K562 (cell line): ENCODE results near the gene FHL5. TPM values are rescaled to one million over a fixed set of nuclear protein-coding genes. Genes with fewer than 3 reads are reported as not detected.

Experiments
- ATAC-seq: fragments of 200-7000 bp; cut with Tn5 transposase; 3 replicates; pipeline ENCODE4 v1.9.1; 2020; ENCODE audit warnings: moderate library complexity
- BruUV-seq: library from RNA; stranded (reverse); fragments of 400-500 nt; replicated peaks from 2 replicates; lab custom pipeline; 2021; lab: Mats Ljungman, UMichigan
- CTCF ChIA-PET: fragments of 300-600 bp; formaldehyde crosslinking; extraction: SDS; loops from one replicate; lab custom pipeline; 2021; ENCODE audit warnings: low intra/inter-chr PET ratio; lab: Yijun Ruan, JAX
- POLR2A ChIA-PET: fragments of 300-600, 350-650 bp; sonication (Branson Sonifier 250); formaldehyde crosslinking; extraction: SDS; loops from one replicate; lab custom pipeline; 2021; ENCODE audit warnings: antibody characterized with exemption, inconsistent platforms; lab: Yijun Ruan, JAX
- DNase-seq, 4 experiments: peaks; one replicate each; pipeline versions ENCODE4 v3.0.0 to v3.0.0-alpha.2; 2011 to 2018; ENCODE audit warnings: low spot score in 3 of 4, mixed read lengths in 3 of 4; ENCODE audit errors: extremely low read depth in 1 of 4
- FAIRE-seq: peaks from 2 replicates; lab custom pipeline; 2011; peaks lifted over from hg19 to GRCh38; lab: Jason Lieb, UNC
- H2AFZ ChIP-seq: 2 replicates; pipeline ENCODE4 v1.6.0; 2011; ENCODE audit warnings: low read depth, low read length, control low read depth, inconsistent platforms
- H3K27ac ChIP-seq: fragments of 200-600 bp; 3 replicates; pipeline ENCODE4 v1.8.0; 2011; ENCODE audit warnings: low read depth, mild to moderate bottlenecking, control low read depth, inconsistent platforms, low read length, moderate library complexity, mixed read lengths; ENCODE audit errors: extremely low read depth
- H3K27me3 ChIP-seq, 2 experiments: fragments of 300-600 bp in 1 of 2; 2 replicates in 1 of 2; 3 replicates in 1 of 2; pipeline versions ENCODE4 v1.6.0 to v1.8.0; 2011; ENCODE audit warnings: inconsistent platforms in 2 of 2, low read length in 2 of 2, mild to moderate bottlenecking in 1 of 2, mixed read lengths in 1 of 2, moderate library complexity in 1 of 2; ENCODE audit not compliant: control insufficient read depth in 2 of 2, insufficient read depth in 2 of 2
- H3K36me3 ChIP-seq: fragments of 300-600 bp; 3 replicates; pipeline ENCODE4 v1.8.0; 2011; ENCODE audit warnings: mild to moderate bottlenecking, low read length, inconsistent platforms; ENCODE audit not compliant: control insufficient read depth, insufficient read depth
- H3K4me1 ChIP-seq, 2 experiments: fragments of 200-600 bp in 1 of 2; replicated peaks in 1 of 2; 2 replicates in 1 of 2; 3 replicates in 1 of 2; pipeline versions ENCODE4 v1.5.1 to v1.8.0; 2011; ENCODE audit warnings: inconsistent platforms in 2 of 2, low read length in 2 of 2, mild to moderate bottlenecking in 1 of 2, mixed read lengths in 1 of 2, moderate library complexity in 1 of 2; ENCODE audit not compliant: control insufficient read depth in 2 of 2, insufficient read depth in 2 of 2
- H3K4me2 ChIP-seq: 2 replicates; pipeline ENCODE4 v1.6.1; 2011; ENCODE audit warnings: low read length, control low read depth, inconsistent platforms, mixed read lengths; ENCODE audit not compliant: insufficient read depth
- H3K4me3 ChIP-seq: fragments of 200-600 bp; sonication (generic), shearing (Covaris generic); 2 replicates; pipeline ENCODE4 v1.5.1; 2016; ENCODE audit warnings: control low read depth, inconsistent platforms
- H3K79me2 ChIP-seq: fragments of 200-600 bp; 3 replicates; pipeline ENCODE4 v1.8.0; 2011; ENCODE audit warnings: low read length, inconsistent platforms; ENCODE audit not compliant: control insufficient read depth, insufficient read depth
- H3K9ac ChIP-seq, 2 experiments: 2 replicates each; pipeline versions ENCODE4 v1.6.0 to v1.6.1; 2011; ENCODE audit warnings: low read depth in 2 of 2, low read length in 2 of 2, control low read depth in 1 of 2, inconsistent platforms in 1 of 2, mild to moderate bottlenecking in 1 of 2, mixed read lengths in 1 of 2; ENCODE audit not compliant: insufficient read depth in 1 of 2
- H3K9me1 ChIP-seq: one replicate; pipeline ENCODE4 v1.6.0; 2011; ENCODE audit warnings: inconsistent platforms, mild to moderate bottlenecking, low read length, moderate library complexity; ENCODE audit not compliant: control insufficient read depth, insufficient read depth
- H3K9me3 ChIP-seq: replicated peaks from 2 replicates; pipeline ENCODE4 v1.5.1; 2011; ENCODE audit warnings: low read depth, low read length, inconsistent platforms; ENCODE audit not compliant: control insufficient read depth, insufficient read depth
- H4K20me1 ChIP-seq: replicated peaks from 2 replicates; pipeline ENCODE4 v1.6.1; 2011; ENCODE audit warnings: low read length, inconsistent platforms, mixed read lengths; ENCODE audit not compliant: control insufficient read depth, insufficient read depth
- ATF3 ChIP-seq, 2 experiments: fragments of 450-650 bp in 1 of 2; sonication (generic) in 1 of 2; formaldehyde crosslinking in 1 of 2; IDR thresholded peaks in 1 of 2; conservative IDR thresholded peaks in 1 of 2; 2 replicates each; pipeline versions ENCODE4 v1.6.1 to v1.8.1; 2016 to 2023; ENCODE audit warnings: mild to moderate bottlenecking in 2 of 2, moderate library complexity in 2 of 2, inconsistent platforms in 1 of 2, missing genetic modification reagents in 1 of 2
- BMI1 ChIP-seq: fragments of 150-350 bp; IDR thresholded peaks from 2 replicates; pipeline ENCODE4 v1.6.1; 2014; ENCODE audit warnings: low read length
- CAMTA2 ChIP-seq: fragments of 250-450 bp; sonication (Bioruptor Pico); conservative IDR thresholded peaks from 2 replicates; pipeline ENCODE4 v1.5.1; 2022
- CBX2 ChIP-seq: fragments of 200-600 bp; sonication (generic); IDR thresholded peaks from one replicate; pipeline ENCODE4 v1.6.1; 2012; ENCODE audit warnings: mild to moderate bottlenecking, low read length, inconsistent platforms; ENCODE audit not compliant: insufficient read depth, poor library complexity, severe bottlenecking
- EWSR1 ChIP-seq: fragments of 450-650 bp; IDR thresholded peaks from 2 replicates; pipeline ENCODE4 v1.6.1; 2018; ENCODE audit warnings: borderline replicate concordance, mild to moderate bottlenecking, low read depth, moderate library complexity; ENCODE audit not compliant: partially characterized antibody
- JUND ChIP-seq, 2 experiments: IDR thresholded peaks; 2 replicates in 1 of 2; 3 replicates in 1 of 2; pipeline ENCODE4 v1.6.1; 2011; ENCODE audit warnings: borderline replicate concordance in 2 of 2, low read depth in 2 of 2, low read length in 2 of 2, improper control_type of control experiment in 1 of 2, missing biosample characterization in 1 of 2, missing genetic modification characterization in 1 of 2, missing genetic modification reagents in 1 of 2
- MAZ ChIP-seq, 2 experiments: fragments of 450-650 bp in 1 of 2; sonication (generic) in 1 of 2; formaldehyde crosslinking; IDR thresholded peaks in 1 of 2; conservative IDR thresholded peaks in 1 of 2; 2 replicates each; pipeline versions ENCODE4 v1.4.0 to v1.5.0; 2020; ENCODE audit warnings: mild to moderate bottlenecking in 1 of 2, missing genetic modification reagents in 1 of 2
- MIER1 ChIP-seq: fragments of 450-650 bp; IDR thresholded peaks from 2 replicates; pipeline ENCODE4 v1.6.1; 2016; ENCODE audit warnings: antibody characterized with exemption, mild to moderate bottlenecking, low read depth
- NCOR1 ChIP-seq: fragments of 450-650 bp; IDR thresholded peaks from 2 replicates; pipeline ENCODE4 v1.6.1; 2016; ENCODE audit warnings: mild to moderate bottlenecking, moderate library complexity
- PYGO2 ChIP-seq: fragments of 450-650 bp; IDR thresholded peaks from 2 replicates; pipeline ENCODE4 v1.6.1; 2016; ENCODE audit warnings: mild to moderate bottlenecking, missing genetic modification characterization, moderate library complexity, missing compliant biosample characterization
- RBM14 ChIP-seq: fragments of 200-400 bp; formaldehyde crosslinking; IDR thresholded peaks from 2 replicates; pipeline ENCODE4 v1.6.1; 2018; ENCODE audit warnings: low read depth, mild to moderate bottlenecking, low read length, moderate library complexity, borderline replicate concordance; ENCODE audit not compliant: insufficient read depth
- SPI1 ChIP-seq: IDR thresholded peaks from 2 replicates; pipeline ENCODE4 v1.6.1; 2011; ENCODE audit warnings: low read depth, low read length, control low read depth, borderline replicate concordance
- U2AF1 ChIP-seq: fragments of 200-400 bp; formaldehyde crosslinking; optimal IDR thresholded peaks from 2 replicates; pipeline ENCODE3; 2017; ENCODE audit warnings: mild to moderate bottlenecking, low read depth, low read length, moderate library complexity
- ZBTB2 ChIP-seq: fragments of 450-650 bp; IDR thresholded peaks from 2 replicates; pipeline ENCODE4 v1.6.1; 2016; ENCODE audit warnings: antibody characterized with exemption
- ZNF75A ChIP-seq: fragments of 450-650 bp; formaldehyde crosslinking; IDR thresholded peaks from 2 replicates; pipeline ENCODE4 v1.4.0; 2020; ENCODE audit warnings: mild to moderate bottlenecking
- ZNF830 ChIP-seq: fragments of 250-450 bp; sonication (Bioruptor Pico); IDR thresholded peaks from 2 replicates; pipeline ENCODE4 v1.5.0; 2021; ENCODE audit warnings: mild to moderate bottlenecking
- WGBS: fragments of 100-300 bp; shearing (Covaris generic); methylation state at CpG from one replicate; pipeline ENCODE4 v1.1.6; 2016; ENCODE audit warnings: low coverage, mixed read lengths; ENCODE audit not compliant: insufficient coverage; ENCODE audit errors: missing lambda C conversion rate; 5-methylcytosine and 5-hydroxymethylcytosine counted together
- in situ Hi-C: fragments of 300-500 bp; cut with MboI; formaldehyde crosslinking; loops from 4 replicates; pipeline ENCODE4 v1.15.0; 2018; ENCODE audit warnings: inconsistent platforms, mixed read lengths
- intact Hi-C: fragments of 100-400 bp; cut with micrococcal nuclease; formaldehyde crosslinking; loops from 2 replicates; pipeline ENCODE4 v1.14.2; 2022
- polyA plus RNA-seq, 8 experiments: library from polyadenylated mRNA; depleted of rRNA in 4 of 8; stranded (reverse) in 5 of 8; unstranded in 3 of 8; fragments of >200 nt; fragmentation: Nextera tagmentation in 2 of 8; fragmentation: Illumina TruSeq in 1 of 8; extraction: Ambion mirVana in 2 of 8; extraction: Trizol in 1 of 8; gene quantifications; 2 replicates each; pipeline versions ENCODE4 v1.2.1 to v1.2.3, GENCODE V29; 2011 to 2014; ENCODE audit warnings: inconsistent platforms in 1 of 8, missing spikeins in 1 of 8
- total RNA-seq, 7 experiments: library from RNA; depleted of rRNA in 6 of 7; stranded (reverse); fragments of >200 nt in 6 of 7; fragmentation: Illumina TruSeq in 2 of 7; extraction: Trizol in 2 of 7; gene quantifications; 2 replicates each; pipeline versions ENCODE4 v1.2.1 to v1.2.3, GENCODE V29; 2011 to 2021; ENCODE audit warnings: low replicate concordance in 1 of 7

Gene FHL5
- total and polyA plus RNA-seq, 9 of the 15 experiments (the other 6 are each of a cell fraction or from before 2014, with no cell fraction given): not detected

GRCh38 chr6:96611342-96611991, 48.5 kb downstream of the FHL5 start (continued):
- TF ChIP-seq EWSR1 (no peak), ZNF75A (CRISPR knock-in tag) (no peak), RBM14 (no peak), MIER1 (no peak), NCOR1 (no peak)

- FAIRE-seq (no peak), ATAC-seq (no peak), DNase-seq (no peak)
- no peaks in the 10 kb centered on the region for H3K79me2 ChIP-seq
- intact Hi-C loops (no loop called here), in situ Hi-C loops (no loop called here)
- no peak overlapping the region for H3K27ac ChIP-seq
- H3K4me1 ChIP-seq: no peaks in the 10 kb centered on the region
- CTCF ChIA-PET: no interaction called here
- WGBS: 0% methylated on average over 2 of the region's 2 CpGs
- no peak overlapping the region for H3K9ac ChIP-seq
- no peaks in the 10 kb centered on the region for H3K9me3 ChIP-seq
- POLR2A ChIA-PET: interaction anchor here (0.9 kb wide), 1 partner anchor 9 kb away, joined by 3 read pairs; no protein-coding TSS in a partner anchor
- no peaks in the 10 kb centered on the region for H3K27me3 ChIP-seq
- no peak overlapping the region for H2AFZ ChIP-seq
- H3K4me2 ChIP-seq: no peak overlapping the region
- no peaks in the 10 kb centered on the region for H3K36me3 ChIP-seq
- no peak overlapping the region for H3K4me3 ChIP-seq
- no TSS peak for BruUV-seq
- H3K9me1 ChIP-seq: no peaks in the 10 kb centered on the region
- no peaks in the 10 kb centered on the region for H4K20me1 ChIP-seq
- TF ChIP-seq ATF3 (IDR thresholded peaks at IDR 0.05) (no peak), ATF3 (CRISPR knock-in tag; conservative IDR thresholded peaks at IDR 0.05) (no peak), CBX2 (no peak), CAMTA2 (CRISPR knock-in tag) (no peak), ZBTB2 (no peak), SPI1 (no peak), JUND (IDR thresholded peaks at IDR 0.05; ENCODE audit: borderline replicate concordance, low read depth, low read length) (no peak), JUND (tag; IDR thresholded peaks at IDR 0.05; ENCODE audit: borderline replicate concordance, low read depth, low read length) (no peak), MAZ (CRISPR knock-in tag; conservative IDR thresholded peaks at IDR 0.05 in 1 of 2, IDR thresholded peaks at IDR 0.05 in 1 of 2) (no peak), ZNF830 (no peak), BMI1 (no peak), U2AF1 (no peak), PYGO2 (tag) (no peak)
Measured at GRCh38 chr6:96613291-96613999, 50.5 kb downstream of the FHL5 start.
